Astrocyte of the hippocampus (primary cell): Measurements from ENCODE around the gene NUMA1.

Experiments
- DNase-seq: peaks from one replicate; pipeline ENCODE4 v3.0.0; 2011; ENCODE audit warnings: low read depth, low spot score

Gene NUMA1

GRCh38 chr11:72001834-72002591 is 78.3 kb downstream of the NUMA1 start:
- DNase-seq = no peak

GRCh38 chr11:72001285-72001684 is 79.1 kb downstream of the NUMA1 start:
- DNase-seq = no peak

- DNase-seq = no peak
Observed at GRCh38 chr11:72000202-72000867, 80.0 kb downstream of the NUMA1 start.

- no peak for DNase-seq
Observed at GRCh38 chr11:71999798-72000197, 80.5 kb downstream of the NUMA1 start.

- DNase-seq = peak; percentile 48
Observed at GRCh38 chr11:71999362-71999761, 81.0 kb downstream of the NUMA1 start.

- DNase-seq = no peak
Observed at GRCh38 chr11:71998649-71999310, 81.6 kb downstream of the NUMA1 start, which contains the start of gene IL18BP. Gene IL18BP, plus strand, starts transcription at chr11:71998909. Its CDS starts 1,076 bp downstream, at chr11:71999985.

GRCh38 chr11:71998061-71998460 is 82.3 kb downstream of the NUMA1 start:
- no peak for DNase-seq

GRCh38 chr11:71997594-71997993 is 82.7 kb downstream of the NUMA1 start:
- DNase-seq = no peak

- DNase-seq = no peak
Observed at GRCh38 chr11:71996946-71997345, 83.4 kb downstream of the NUMA1 start.

GRCh38 chr11:71996517-71996916 is 83.8 kb downstream of the NUMA1 start:
- no peak for DNase-seq

- no peak for DNase-seq
Observed at GRCh38 chr11:71995726-71996291, 84.5 kb downstream of the NUMA1 start.

GRCh38 chr11:71994786-71995185 is 85.6 kb downstream of the NUMA1 start:
- no peak for DNase-seq

- DNase-seq = no peak
Observed at GRCh38 chr11:71992136-71992730, 88.1 kb downstream of the NUMA1 start.

GRCh38 chr11:71991494-71991893 is 88.8 kb downstream of the NUMA1 start:
- no peak for DNase-seq

- DNase-seq = no peak
Observed at GRCh38 chr11:71990701-71991100, 89.6 kb downstream of the NUMA1 start.

GRCh38 chr11:71988050-71988449 is 92.3 kb downstream of the NUMA1 start:
- DNase-seq = peak; percentile 73

GRCh38 chr11:71987521-71987920 is 92.8 kb downstream of the NUMA1 start:
- DNase-seq = no peak

- DNase-seq = no peak
Observed at GRCh38 chr11:71986131-71986530, 94.2 kb downstream of the NUMA1 start.

- DNase-seq = no peak
Observed at GRCh38 chr11:71979602-71980001, 100.7 kb downstream of the NUMA1 start.

- no peak for DNase-seq
Observed at GRCh38 chr11:71979094-71979493, 101.2 kb downstream of the NUMA1 start.

- peak; percentile 65 for DNase-seq
Observed at GRCh38 chr11:71977743-71978418, 102.5 kb downstream of the NUMA1 start.
